Activated CD4-positive, alpha-beta T cell treated with anti-CD3 and anti-CD28 coated beads, Interleukin-2, amount 10 ng/mL, durations not matched to agents 7 days and 5 days (primary cell): Measurements from ENCODE around the gene MINDY4. TPM values are rescaled to one million over a fixed set of nuclear protein-coding genes. Genes with fewer than 3 reads are reported as not detected.

Experiments
- CTCF ChIA-PET: fragments of 350-600 bp; sonication (Branson Sonifier 250); formaldehyde crosslinking; loops from one replicate; lab custom pipeline; 2021; ENCODE audit warnings: antibody characterized with exemption; lab: Charles Lee
- POLR2A ChIA-PET: fragments of 350-600 bp; sonication (Branson Sonifier 250); formaldehyde crosslinking; loops from one replicate; lab custom pipeline; 2021; ENCODE audit warnings: antibody characterized with exemption; lab: Charles Lee
- DNase-seq: peaks from one replicate; pipeline ENCODE4 v3.0.0-alpha.2; 2020
- H3K27ac Mint-ChIP-seq: one replicate; pipeline ENCODE4 v1.8.0; 2021; ENCODE audit warnings: mild to moderate bottlenecking, moderate library complexity, mixed read lengths
- H3K27me3 Mint-ChIP-seq: one replicate; pipeline ENCODE4 v1.8.0; 2021; ENCODE audit warnings: mixed read lengths
- H3K36me3 Mint-ChIP-seq: one replicate; pipeline ENCODE4 v1.8.0; 2021; ENCODE audit warnings: low read depth, mixed read lengths
- H3K4me1 Mint-ChIP-seq: one replicate; pipeline ENCODE4 v1.8.0; 2021; ENCODE audit warnings: mixed read lengths
- H3K4me3 Mint-ChIP-seq: one replicate; pipeline ENCODE4 v1.8.0; 2021; ENCODE audit warnings: mild to moderate bottlenecking, moderate library complexity, mixed read lengths
- H3K9me3 Mint-ChIP-seq: one replicate; pipeline ENCODE4 v1.8.0; 2021; ENCODE audit warnings: mixed read lengths
- total RNA-seq, 2 experiments: library from RNA; stranded (reverse); gene quantifications; one replicate each; pipeline ENCODE4 v1.2.3, GENCODE V29; 2021

MINDY4 gene
- total RNA-seq, 2 experiments from 2014 or later: 1.3 to 1.8 TPM

- ChIA-PET POLR2A (no interaction called here), CTCF (interaction anchor here (1.0 to 1.5 kb wide), 2 partner anchors 90 to 133 kb away, joined by 3 read pairs; no protein-coding TSS in a partner anchor)
- no peaks in the 10 kb centered on the region for H3K4me1 Mint-ChIP-seq
- no peak overlapping the region for H3K4me3 Mint-ChIP-seq
- no peaks in the 10 kb centered on the region for H3K36me3 Mint-ChIP-seq
- no peak for DNase-seq
- no peaks in the 10 kb centered on the region for H3K27me3 Mint-ChIP-seq
- no peak overlapping the region for H3K27ac Mint-ChIP-seq
- no peaks in the 10 kb centered on the region for H3K9me3 Mint-ChIP-seq
Measured at GRCh38 chr7:30893357-30893756, 122.1 kb downstream of the MINDY4 start.

DNA sequence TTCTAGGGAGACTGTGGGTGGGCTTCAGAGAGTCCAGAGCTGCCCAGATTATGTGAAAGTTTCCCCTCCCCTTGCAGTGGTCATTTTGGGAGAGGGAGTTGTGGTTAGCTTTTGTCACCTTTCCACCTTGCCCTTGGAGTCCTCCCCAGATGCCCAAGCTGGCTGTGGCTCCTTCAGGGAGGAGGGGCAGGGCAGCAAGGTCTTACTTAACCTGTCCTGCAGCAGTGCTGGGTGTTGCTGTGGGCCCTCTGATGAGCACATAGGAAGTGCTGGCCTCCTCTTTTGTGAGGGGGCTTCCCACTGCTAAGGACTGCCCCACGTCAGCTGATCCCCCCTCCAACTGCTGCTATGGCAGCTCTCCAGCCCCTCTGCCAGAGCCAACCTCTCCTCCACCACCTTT, 122.8 kb downstream of the MINDY4 start:
- H3K4me1 Mint-ChIP-seq: no peaks in the 10 kb centered on the region
- H3K9me3 Mint-ChIP-seq: no peaks in the 10 kb centered on the region
- DNase-seq: no peak
- no peak overlapping the region for H3K27ac Mint-ChIP-seq
- no peaks in the 10 kb centered on the region for H3K36me3 Mint-ChIP-seq
- POLR2A ChIA-PET: no interaction called here
- CTCF ChIA-PET: interaction anchor here (1.5 kb wide), 1 partner anchor 90 kb away, joined by 3 read pairs; no protein-coding TSS in a partner anchor
- no peaks in the 10 kb centered on the region for H3K27me3 Mint-ChIP-seq
- no peak overlapping the region for H3K4me3 Mint-ChIP-seq

GRCh38 chr7:30894866-30895605, 123.8 kb downstream of the MINDY4 start:
- POLR2A ChIA-PET: no interaction called here
- Mint-ChIP-seq H3K9me3 (no peaks in the 10 kb centered on the region), H3K27ac (no peak overlapping the region), H3K4me1 (no peaks in the 10 kb centered on the region), H3K4me3 (no peak overlapping the region), H3K36me3 (no peaks in the 10 kb centered on the region), H3K27me3 (no peaks in the 10 kb centered on the region)
- CTCF ChIA-PET: interaction anchor here (1.5 kb wide), 1 partner anchor 89 kb away, joined by 3 read pairs; no protein-coding TSS in a partner anchor
- no peak for DNase-seq

GRCh38 chr7:30896036-30896435, 124.8 kb downstream of the MINDY4 start:
- Mint-ChIP-seq H3K9me3 (no peaks in the 10 kb centered on the region), H3K36me3 (no peaks in the 10 kb centered on the region), H3K4me3 (no peak overlapping the region), H3K27ac (no peak overlapping the region), H3K4me1 (no peaks in the 10 kb centered on the region), H3K27me3 (no peaks in the 10 kb centered on the region)
- POLR2A ChIA-PET: no interaction called here
- CTCF ChIA-PET: no interaction called here
- DNase-seq: no peak

DNA sequence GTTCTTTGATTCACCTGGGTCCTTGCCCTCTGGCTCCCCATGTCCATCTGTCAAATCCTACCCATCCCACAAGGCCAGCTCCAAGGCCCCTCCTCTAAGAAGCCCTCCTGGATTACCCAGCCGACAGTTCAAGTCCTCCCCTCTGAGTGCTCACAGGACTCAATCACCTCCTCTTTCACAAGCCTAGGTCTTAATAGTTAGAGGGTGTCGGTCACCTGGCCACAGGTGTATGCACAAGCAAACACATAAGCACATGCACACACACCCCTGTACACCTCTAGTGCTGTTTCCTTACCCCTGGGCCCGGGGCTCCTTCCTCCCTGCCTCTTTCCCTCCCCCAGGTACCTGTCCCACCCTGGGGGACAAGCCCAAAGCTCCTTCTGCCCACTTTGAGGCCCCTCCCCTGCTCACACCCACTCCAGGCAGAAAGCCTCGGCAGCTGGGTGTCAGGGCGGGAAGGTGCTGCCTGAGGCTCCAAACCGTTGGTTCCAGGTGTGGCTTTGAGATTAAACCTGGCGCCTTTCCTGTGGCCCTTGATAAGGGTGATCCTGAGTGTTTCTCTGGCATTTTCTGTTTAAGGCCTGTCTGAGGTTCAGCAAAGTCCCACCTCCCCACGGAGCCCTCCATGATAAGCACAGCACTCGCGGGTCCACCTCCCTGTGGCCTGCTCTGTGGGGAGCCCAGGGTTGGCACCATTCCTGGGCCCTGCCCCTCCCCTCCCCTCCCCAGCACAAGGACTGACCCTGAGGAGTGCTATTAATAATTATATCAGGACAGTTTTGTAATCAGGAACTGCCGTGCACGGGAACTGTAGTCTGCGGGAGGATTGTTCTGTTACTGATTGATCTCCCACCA, 125.8 kb downstream of the MINDY4 start:
- no peaks in the 10 kb centered on the region for H3K9me3 Mint-ChIP-seq
- H3K27me3 Mint-ChIP-seq: no peaks in the 10 kb centered on the region
- no peak overlapping the region for H3K4me3 Mint-ChIP-seq
- H3K36me3 Mint-ChIP-seq: no peaks in the 10 kb centered on the region
- no peak for DNase-seq
- ChIA-PET POLR2A (no interaction called here), CTCF (no interaction called here)
- no peak overlapping the region for H3K27ac Mint-ChIP-seq
- H3K4me1 Mint-ChIP-seq: peaks cover 5% of the 10 kb centered on the region

DNA sequence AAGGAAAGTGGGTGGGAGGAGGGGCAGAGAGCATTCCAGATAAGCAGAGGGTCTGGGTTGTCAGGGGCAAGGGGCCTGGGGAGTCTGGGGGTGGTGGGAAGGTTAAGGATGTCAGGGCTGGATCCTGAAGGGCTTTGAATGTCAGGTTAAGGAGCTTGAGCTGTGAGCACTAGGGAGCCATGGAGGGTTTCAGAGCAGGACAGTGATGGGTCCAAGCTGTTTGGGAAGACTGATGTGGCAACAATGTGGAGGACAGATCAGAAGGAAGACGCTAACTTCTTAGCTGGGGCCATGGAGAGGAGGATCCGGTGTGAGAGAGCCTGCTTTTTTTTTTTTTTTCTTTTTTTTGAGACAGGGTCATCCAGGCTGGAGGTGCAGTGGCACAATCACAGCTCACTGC, 126.6 kb downstream of the MINDY4 start:
- ChIA-PET CTCF (no interaction called here), POLR2A (no interaction called here)
- no peaks in the 10 kb centered on the region for H3K9me3 Mint-ChIP-seq

GRCh38 chr7:30898411-30898810, 127.2 kb downstream of the MINDY4 start:
- POLR2A ChIA-PET: no interaction called here
- H3K27ac Mint-ChIP-seq: no peak overlapping the region
- H3K4me1 Mint-ChIP-seq: peaks cover 5% of the 10 kb centered on the region

More for the DNA sequence above, 126.6 kb downstream of the MINDY4 start:
- Mint-ChIP-seq H3K27me3 (no peaks in the 10 kb centered on the region), H3K4me3 (no peak overlapping the region), H3K4me1 (peaks cover 5% of the 10 kb centered on the region), H3K36me3 (no peaks in the 10 kb centered on the region), H3K27ac (no peak overlapping the region)
- no peak for DNase-seq

GRCh38 chr7:30899066-30899465, 127.8 kb downstream of the MINDY4 start:
- ChIA-PET CTCF (interaction anchor here (0.7 kb wide), 1 partner anchor 125 kb away, joined by 3 read pairs; no protein-coding TSS in a partner anchor), POLR2A (no interaction called here)
- no peaks in the 10 kb centered on the region for H3K9me3 Mint-ChIP-seq
- DNase-seq: no peak
- H3K4me3 Mint-ChIP-seq: no peak overlapping the region
- no peak overlapping the region for H3K27ac Mint-ChIP-seq
- peaks cover 5% of the 10 kb centered on the region for H3K4me1 Mint-ChIP-seq
- no peaks in the 10 kb centered on the region for H3K27me3 Mint-ChIP-seq
- H3K36me3 Mint-ChIP-seq: no peaks in the 10 kb centered on the region

More at GRCh38 chr7:30898411-30898810, 127.2 kb downstream of the MINDY4 start:
- no peak overlapping the region for H3K4me3 Mint-ChIP-seq
- no peak for DNase-seq
- no peaks in the 10 kb centered on the region for H3K36me3 Mint-ChIP-seq
- CTCF ChIA-PET: no interaction called here
- H3K27me3 Mint-ChIP-seq: no peaks in the 10 kb centered on the region
- no peaks in the 10 kb centered on the region for H3K9me3 Mint-ChIP-seq

- Mint-ChIP-seq H3K27me3 (no peaks in the 10 kb centered on the region), H3K27ac (no peak overlapping the region), H3K4me1 (peaks cover 5% of the 10 kb centered on the region), H3K4me3 (no peak overlapping the region), H3K9me3 (no peaks in the 10 kb centered on the region), H3K36me3 (no peaks in the 10 kb centered on the region)
- CTCF ChIA-PET: interaction anchor here (0.7 kb wide), 1 partner anchor 125 kb away, joined by 3 read pairs; no protein-coding TSS in a partner anchor
- no peak for DNase-seq
- POLR2A ChIA-PET: no interaction called here
Measured at GRCh38 chr7:30899630-30900029, 128.4 kb downstream of the MINDY4 start.

GRCh38 chr7:30900053-30900452, 128.8 kb downstream of the MINDY4 start:
- Mint-ChIP-seq H3K4me1 (peaks cover 5% of the 10 kb centered on the region), H3K27ac (no peak overlapping the region), H3K36me3 (no peaks in the 10 kb centered on the region), H3K27me3 (no peaks in the 10 kb centered on the region), H3K9me3 (no peaks in the 10 kb centered on the region), H3K4me3 (no peak overlapping the region)
- POLR2A ChIA-PET: no interaction called here
- CTCF ChIA-PET: no interaction called here
- DNase-seq: no peak

GRCh38 chr7:30900803-30901362, 129.7 kb downstream of the MINDY4 start:
- no peaks in the 10 kb centered on the region for H3K36me3 Mint-ChIP-seq
- ChIA-PET POLR2A (no interaction called here), CTCF (no interaction called here)
- H3K4me1 Mint-ChIP-seq: peaks cover 5% of the 10 kb centered on the region
- no peak overlapping the region for H3K27ac Mint-ChIP-seq
- no peaks in the 10 kb centered on the region for H3K9me3 Mint-ChIP-seq
- no peak overlapping the region for H3K4me3 Mint-ChIP-seq
- no peaks in the 10 kb centered on the region for H3K27me3 Mint-ChIP-seq
- no peak for DNase-seq

- no peaks in the 10 kb centered on the region for H3K27me3 Mint-ChIP-seq
- CTCF ChIA-PET: no interaction called here
- H3K36me3 Mint-ChIP-seq: no peaks in the 10 kb centered on the region
- H3K9me3 Mint-ChIP-seq: no peaks in the 10 kb centered on the region
- DNase-seq: no peak
- H3K27ac Mint-ChIP-seq: no peak overlapping the region
- POLR2A ChIA-PET: no interaction called here
- no peak overlapping the region for H3K4me3 Mint-ChIP-seq
- H3K4me1 Mint-ChIP-seq: peaks cover 5% of the 10 kb centered on the region
Measured at GRCh38 chr7:30901856-30902255, 130.6 kb downstream of the MINDY4 start.

DNA sequence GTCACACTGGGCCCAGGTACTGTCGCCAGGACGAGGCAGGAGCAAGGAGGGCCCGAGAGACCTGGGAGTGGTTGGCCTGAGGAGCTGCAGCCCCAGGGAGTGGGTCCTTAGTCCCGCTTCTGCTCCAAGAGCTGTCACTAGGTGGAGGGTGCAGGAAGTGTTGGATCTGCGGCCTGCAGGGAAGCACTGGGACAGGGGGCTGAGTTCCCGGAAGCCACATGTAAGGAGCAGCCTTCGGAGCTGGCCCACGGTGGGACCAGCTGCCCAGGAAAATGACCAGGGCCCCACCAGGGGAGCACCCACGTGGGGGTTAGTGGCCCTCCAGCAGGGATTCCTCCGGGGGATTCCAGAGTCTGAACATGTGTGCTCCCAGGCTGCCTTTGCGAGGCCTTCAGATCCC, 131.2 kb downstream of the MINDY4 start:
- Mint-ChIP-seq H3K4me3 (no peak overlapping the region), H3K27me3 (no peaks in the 10 kb centered on the region), H3K9me3 (no peaks in the 10 kb centered on the region), H3K27ac (no peak overlapping the region), H3K36me3 (no peaks in the 10 kb centered on the region), H3K4me1 (peaks cover 5% of the 10 kb centered on the region)
- ChIA-PET CTCF (no interaction called here), POLR2A (no interaction called here)
- DNase-seq: no peak
